ENCODE results near the gene SEC14L2.

DNA sequence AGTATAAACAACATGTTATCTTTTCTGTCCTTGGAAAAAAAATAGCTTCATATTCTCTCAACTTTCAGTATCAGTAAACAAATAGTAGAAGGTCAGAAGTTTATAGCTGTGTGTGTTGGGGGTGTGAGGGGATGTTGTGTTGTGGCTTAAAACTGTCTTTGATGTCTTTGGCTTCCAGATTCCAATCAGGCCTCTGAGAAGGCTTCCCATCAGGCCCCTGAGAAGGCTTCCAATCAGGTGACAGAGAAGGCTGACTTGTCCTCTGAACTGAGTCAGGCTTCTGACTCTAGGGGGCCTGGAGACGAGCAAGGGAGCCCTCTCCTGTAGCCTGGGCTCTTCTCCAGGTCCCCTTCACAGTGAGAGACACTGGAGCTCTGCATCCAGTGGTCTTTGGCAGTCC, 38.0 kb downstream of the SEC14L2 start:
- TF ChIP-seq, protein P1, sequence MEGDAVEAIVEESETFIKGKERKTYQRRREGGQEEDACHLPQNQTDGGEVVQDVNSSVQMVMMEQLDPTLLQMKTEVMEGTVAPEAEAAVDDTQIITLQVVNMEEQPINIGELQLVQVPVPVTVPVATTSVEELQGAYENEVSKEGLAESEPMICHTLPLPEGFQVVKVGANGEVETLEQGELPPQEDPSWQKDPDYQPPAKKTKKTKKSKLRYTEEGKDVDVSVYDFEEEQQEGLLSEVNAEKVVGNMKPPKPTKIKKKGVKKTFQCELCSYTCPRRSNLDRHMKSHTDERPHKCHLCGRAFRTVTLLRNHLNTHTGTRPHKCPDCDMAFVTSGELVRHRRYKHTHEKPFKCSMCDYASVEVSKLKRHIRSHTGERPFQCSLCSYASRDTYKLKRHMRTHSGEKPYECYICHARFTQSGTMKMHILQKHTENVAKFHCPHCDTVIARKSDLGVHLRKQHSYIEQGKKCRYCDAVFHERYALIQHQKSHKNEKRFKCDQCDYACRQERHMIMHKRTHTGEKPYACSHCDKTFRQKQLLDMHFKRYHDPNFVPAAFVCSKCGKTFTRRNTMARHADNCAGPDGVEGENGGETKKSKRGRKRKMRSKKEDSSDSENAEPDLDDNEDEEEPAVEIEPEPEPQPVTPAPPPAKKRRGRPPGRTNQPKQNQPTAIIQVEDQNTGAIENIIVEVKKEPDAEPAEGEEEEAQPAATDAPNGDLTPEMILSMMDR (IDR thresholded peaks at IDR 0.05), result no peak
- no peak for TF ChIP-seq POLR2A (IDR thresholded peaks at IDR 0.05)

Data from esophagus squamous epithelium (tissue), 4 donors.